Measurements from ENCODE around the gene ZFP69. TPM values are rescaled to one million over a fixed set of nuclear protein-coding genes. Genes with fewer than 3 reads are reported as not detected.

Gene ZFP69
- total and polyA plus RNA-seq, 10 donors, result 2.6 to 6.6 (median 4.2) TPM

DNA sequence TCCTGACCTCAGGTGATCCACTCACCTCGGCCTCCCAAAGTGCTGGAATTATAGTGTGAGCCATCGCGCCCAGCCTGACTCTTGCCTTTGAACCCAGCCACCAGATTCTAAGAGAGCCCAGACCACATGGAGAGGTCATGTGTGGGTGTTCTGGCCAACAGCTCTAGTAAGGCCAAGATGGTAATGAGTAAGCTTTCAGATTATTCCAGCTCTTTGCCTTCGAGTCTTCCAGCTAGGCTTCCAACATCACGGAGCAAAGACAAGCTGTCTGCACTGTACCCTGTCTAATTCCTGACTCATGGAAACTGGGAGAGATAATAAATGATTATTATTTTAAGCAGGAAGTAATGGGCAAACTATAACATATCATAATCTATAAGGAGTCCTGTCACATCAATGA lies 41.6 kb upstream of the ZFP69 start:
- intact Hi-C loops (cut with DNase I; ENCODE audit: low total_unique reads), result no loop called here
- Histone ChIP-seq H3K36me3 (no peaks in the 10 kb centered on the region), H3K4me1 (peaks cover 0 to 7% (median 3%) of the 10 kb centered on the region in 6 donors), H3K27me3 (replicated peaks in 1 of 7) (no peaks in the 10 kb centered on the region), H3K27ac (no peak overlapping the region), H3K4me3 (no peak overlapping the region), H3K9me3 (no peaks in the 10 kb centered on the region)
- WGBS, 5 donors, result 86 to 95% (median 93%) methylated on average over 5 of the region's 5 CpGs
- TF ChIP-seq POLR2AphosphoS5 (IDR thresholded peaks at IDR 0.05) (no peak), CTCF (IDR thresholded peaks at IDR 0.05 in 8 of 11, conservative IDR thresholded peaks at IDR 0.05 in 3 of 11) (no peak), POLR2A (IDR thresholded peaks at IDR 0.05) (no peak)
- no peak for DNase-seq

GRCh38 chr1:40435876-40436275 lies 41.2 kb upstream of the ZFP69 start:
- no peaks in the 10 kb centered on the region for H3K36me3 ChIP-seq
- no peak overlapping the region for H3K27ac ChIP-seq
- H3K9me3 ChIP-seq, result no peaks in the 10 kb centered on the region
- no peaks in the 10 kb centered on the region for H3K27me3 ChIP-seq (replicated peaks in 1 of 7)
- intact Hi-C loops (cut with DNase I; ENCODE audit: low total_unique reads), result no loop called here
- 76 to 95% (median 91%) methylated on average over 4 of the region's 4 CpGs for WGBS, 5 donors
- no peak for DNase-seq
- H3K4me1 ChIP-seq, result peaks cover 0 to 7% (median 3%) of the 10 kb centered on the region in 6 donors
- TF ChIP-seq POLR2A (IDR thresholded peaks at IDR 0.05), result no peak
- no peak for TF ChIP-seq POLR2AphosphoS5 (IDR thresholded peaks at IDR 0.05)
- TF ChIP-seq CTCF (IDR thresholded peaks at IDR 0.05 in 8 of 11, conservative IDR thresholded peaks at IDR 0.05 in 3 of 11), result no peak
- H3K4me3 ChIP-seq, result no peak overlapping the region

DNA sequence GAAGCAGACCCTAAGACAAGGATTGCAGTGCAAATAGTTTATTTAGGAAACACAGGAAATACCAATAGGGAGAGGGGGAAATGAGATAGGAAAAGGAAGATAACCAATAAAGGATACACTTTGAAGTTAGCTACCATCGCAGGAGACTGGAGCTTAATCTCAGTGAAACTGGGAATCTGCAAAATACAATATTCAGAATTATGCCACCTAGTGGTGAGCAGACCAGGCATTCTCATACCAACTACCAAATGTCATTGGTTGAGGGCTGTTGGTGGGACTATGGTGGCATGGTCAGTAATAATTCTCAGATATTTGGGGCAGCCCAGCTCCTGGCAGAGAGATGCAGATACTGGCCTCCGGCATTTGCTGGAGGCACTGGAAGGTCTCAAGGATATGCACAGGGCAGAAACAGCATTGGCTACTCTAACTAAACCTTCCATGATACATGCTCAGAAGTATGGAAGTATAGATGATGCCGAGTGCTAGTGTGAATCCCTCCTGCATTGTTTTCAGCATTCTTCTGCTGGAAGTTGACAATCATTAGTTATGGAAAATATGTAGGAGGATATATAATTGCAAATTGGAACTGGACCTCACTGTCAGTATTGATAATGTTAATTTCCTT lies 38.6 kb upstream of the ZFP69 start:
- Histone ChIP-seq H3K27me3 (replicated peaks in 1 of 7) (no peaks in the 10 kb centered on the region), H3K27ac (no peak overlapping the region), H3K4me1 (peaks cover 0 to 7% (median 3%) of the 10 kb centered on the region in 6 donors), H3K36me3 (no peaks in the 10 kb centered on the region), H3K4me3 (no peak overlapping the region), H3K9me3 (no peaks in the 10 kb centered on the region)
- 56 to 63% (median 61%) methylated on average over 3 of the region's 3 CpGs for WGBS, 5 donors
- DNase-seq, result no peak
- intact Hi-C loops (cut with DNase I; ENCODE audit: low total_unique reads), result no loop called here
- no peak for TF ChIP-seq POLR2A (IDR thresholded peaks at IDR 0.05)
- peak; percentile 41 to 79 (median 73) for TF ChIP-seq CTCF (IDR thresholded peaks at IDR 0.05 in 8 of 11, conservative IDR thresholded peaks at IDR 0.05 in 3 of 11)
- TF ChIP-seq POLR2AphosphoS5 (IDR thresholded peaks at IDR 0.05), result no peak

- peaks cover 0 to 7% (median 3%) of the 10 kb centered on the region in 6 donors for H3K4me1 ChIP-seq
- TF ChIP-seq POLR2AphosphoS5 (IDR thresholded peaks at IDR 0.05), result no peak
- no peak for TF ChIP-seq POLR2A (IDR thresholded peaks at IDR 0.05)
- TF ChIP-seq CTCF (IDR thresholded peaks at IDR 0.05 in 8 of 11, conservative IDR thresholded peaks at IDR 0.05 in 3 of 11), result no peak
- no peak overlapping the region for H3K4me3 ChIP-seq
- no peaks in the 10 kb centered on the region for H3K36me3 ChIP-seq
- WGBS, 5 donors, result 86 to 93% (median 90%) methylated on average over 5 of the region's 5 CpGs
- no peaks in the 10 kb centered on the region for H3K9me3 ChIP-seq
- no peak overlapping the region for H3K27ac ChIP-seq
- DNase-seq, result no peak
- intact Hi-C loops (cut with DNase I; ENCODE audit: low total_unique reads), result no loop called here
- H3K27me3 ChIP-seq (replicated peaks in 1 of 7), result no peaks in the 10 kb centered on the region
Observed at GRCh38 chr1:40439247-40439646, 37.8 kb upstream of the ZFP69 start.

Measured in spleen (tissue), 11 donors.